Measurements from ENCODE around the gene ACBD4. TPM values are rescaled to one million over a fixed set of nuclear protein-coding genes. Genes with fewer than 3 reads are reported as not detected.

Gene ACBD4
- total RNA-seq, 6 experiments from 2014 or later, result 24.0 to 78.9 (median 56.9) TPM

DNA sequence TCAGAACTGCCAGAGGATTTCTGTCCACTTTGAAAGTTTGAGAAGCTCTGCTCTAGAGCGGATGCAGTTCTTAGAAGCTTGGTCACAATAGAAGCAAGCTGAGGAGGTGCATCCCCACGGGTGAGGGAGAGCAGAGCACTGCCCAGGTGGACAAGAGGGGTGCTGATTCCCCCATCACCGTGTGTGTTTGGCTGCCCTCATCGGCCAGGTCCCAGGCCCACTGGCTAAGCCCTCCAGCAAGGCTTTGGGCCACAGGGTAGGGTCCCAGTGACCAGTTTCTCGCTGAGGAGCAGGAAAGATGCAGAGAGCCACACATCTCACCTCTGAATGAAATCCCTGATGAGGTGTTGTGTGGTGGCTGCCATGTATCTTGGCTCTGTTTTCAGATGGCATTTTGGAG is 47.5 kb upstream of the ACBD4 start:
- WGBS (ENCODE audit: insufficient coverage, low coverage, low lambda C conversion rate, missing lambda C conversion rate), result 80% methylated on average over 3 of the region's 5 CpGs
- Histone ChIP-seq H3K27me3 (no peaks in the 10 kb centered on the region), H3K27ac (peak overlapping the region in 2 of 3 donors; percentile 91 to 95), H3K9me3 (no peaks in the 10 kb centered on the region), H3K36me3 (peaks cover 0 to 54% (median 10%) of the 10 kb centered on the region in 4 donors), H3K4me3 (no peak overlapping the region), H3K4me1 (peaks cover 0 to 57% (median 23%) of the 10 kb centered on the region in 4 donors)
- no peak for DNase-seq
- TF ChIP-seq, protein P1, sequence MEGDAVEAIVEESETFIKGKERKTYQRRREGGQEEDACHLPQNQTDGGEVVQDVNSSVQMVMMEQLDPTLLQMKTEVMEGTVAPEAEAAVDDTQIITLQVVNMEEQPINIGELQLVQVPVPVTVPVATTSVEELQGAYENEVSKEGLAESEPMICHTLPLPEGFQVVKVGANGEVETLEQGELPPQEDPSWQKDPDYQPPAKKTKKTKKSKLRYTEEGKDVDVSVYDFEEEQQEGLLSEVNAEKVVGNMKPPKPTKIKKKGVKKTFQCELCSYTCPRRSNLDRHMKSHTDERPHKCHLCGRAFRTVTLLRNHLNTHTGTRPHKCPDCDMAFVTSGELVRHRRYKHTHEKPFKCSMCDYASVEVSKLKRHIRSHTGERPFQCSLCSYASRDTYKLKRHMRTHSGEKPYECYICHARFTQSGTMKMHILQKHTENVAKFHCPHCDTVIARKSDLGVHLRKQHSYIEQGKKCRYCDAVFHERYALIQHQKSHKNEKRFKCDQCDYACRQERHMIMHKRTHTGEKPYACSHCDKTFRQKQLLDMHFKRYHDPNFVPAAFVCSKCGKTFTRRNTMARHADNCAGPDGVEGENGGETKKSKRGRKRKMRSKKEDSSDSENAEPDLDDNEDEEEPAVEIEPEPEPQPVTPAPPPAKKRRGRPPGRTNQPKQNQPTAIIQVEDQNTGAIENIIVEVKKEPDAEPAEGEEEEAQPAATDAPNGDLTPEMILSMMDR (IDR thresholded peaks at IDR 0.05), result no peak
- ATAC-seq, result peak in 1 of 4 donors; percentile 5
- intact Hi-C loops (cut with DNase I), result no loop called here

DNA sequence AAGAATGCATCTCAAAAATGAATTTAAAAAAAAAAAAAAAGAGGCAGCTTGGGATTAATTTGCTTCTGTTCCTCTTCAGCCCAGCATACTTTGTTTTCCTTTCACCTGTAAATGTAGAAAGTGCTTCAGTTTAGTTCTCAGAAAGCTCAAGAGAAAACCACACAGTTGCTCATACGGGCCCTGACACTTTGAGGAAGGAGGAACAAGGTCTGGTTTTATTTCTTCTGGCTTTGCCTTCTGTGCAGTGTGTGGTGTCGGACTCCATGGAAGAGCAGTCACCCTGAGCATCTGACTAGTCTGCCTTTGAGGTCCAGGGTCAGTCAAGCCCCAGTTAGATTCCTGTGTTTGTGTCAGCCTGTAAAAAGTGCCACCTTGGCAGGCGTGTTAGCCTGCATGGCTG is 46.7 kb upstream of the ACBD4 start:
- DNase-seq (no peak), ATAC-seq (no peak)
- no peak overlapping the region for H3K4me3 ChIP-seq
- H3K36me3 ChIP-seq, result peaks cover 0 to 47% (median 7%) of the 10 kb centered on the region in 4 donors
- H3K27ac ChIP-seq, result peak overlapping the region in 2 of 3 donors; percentile 91 to 95
- intact Hi-C loops (cut with DNase I), result no loop called here
- peaks cover 0 to 64% (median 29%) of the 10 kb centered on the region in 4 donors for H3K4me1 ChIP-seq
- no peaks in the 10 kb centered on the region for H3K27me3 ChIP-seq
- 65% methylated on average over 2 of the region's 3 CpGs for WGBS (ENCODE audit: insufficient coverage, low coverage, low lambda C conversion rate, missing lambda C conversion rate)
- TF ChIP-seq, protein P1 (IDR thresholded peaks at IDR 0.05), result no peak
- TF ChIP-seq POLR2A (IDR thresholded peaks at IDR 0.05), result no peak
- H3K9me3 ChIP-seq, result no peaks in the 10 kb centered on the region

DNA sequence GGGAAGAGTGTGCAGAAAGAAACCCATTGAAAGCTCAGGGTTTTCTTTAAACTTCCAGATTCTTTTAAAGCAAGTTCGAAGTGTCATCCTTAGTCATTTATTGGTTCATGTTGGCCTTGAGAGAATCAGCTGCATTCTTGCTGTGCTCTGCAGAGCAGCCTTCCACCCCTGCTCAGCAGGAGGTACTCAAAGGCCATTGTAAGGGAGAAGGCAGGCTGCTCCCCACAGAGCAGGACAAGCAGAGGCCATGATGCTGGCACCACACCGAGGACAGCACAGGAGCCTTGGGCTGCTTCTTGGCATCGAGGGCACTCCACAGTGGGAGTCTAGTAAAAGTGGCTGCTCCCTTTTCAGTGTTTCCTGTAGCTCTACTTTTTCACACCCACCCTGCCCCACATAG is 44.8 kb upstream of the ACBD4 start:
- Histone ChIP-seq H3K9me3 (no peaks in the 10 kb centered on the region), H3K36me3 (peaks cover 0 to 50% (median 10%) of the 10 kb centered on the region in 4 donors), H3K27me3 (no peaks in the 10 kb centered on the region), H3K4me1 (peaks cover 0 to 69% (median 31%) of the 10 kb centered on the region in 4 donors), H3K27ac (no peak overlapping the region), H3K4me3 (no peak overlapping the region)
- WGBS (ENCODE audit: insufficient coverage, low coverage, low lambda C conversion rate, missing lambda C conversion rate), result 90% methylated on average over 3 of the region's 3 CpGs
- DNase-seq (no peak), ATAC-seq (no peak)
- intact Hi-C loops (cut with DNase I), result no loop called here
- TF ChIP-seq POLR2A (IDR thresholded peaks at IDR 0.05), result no peak
- TF ChIP-seq, protein P1 (IDR thresholded peaks at IDR 0.05), result no peak

DNA sequence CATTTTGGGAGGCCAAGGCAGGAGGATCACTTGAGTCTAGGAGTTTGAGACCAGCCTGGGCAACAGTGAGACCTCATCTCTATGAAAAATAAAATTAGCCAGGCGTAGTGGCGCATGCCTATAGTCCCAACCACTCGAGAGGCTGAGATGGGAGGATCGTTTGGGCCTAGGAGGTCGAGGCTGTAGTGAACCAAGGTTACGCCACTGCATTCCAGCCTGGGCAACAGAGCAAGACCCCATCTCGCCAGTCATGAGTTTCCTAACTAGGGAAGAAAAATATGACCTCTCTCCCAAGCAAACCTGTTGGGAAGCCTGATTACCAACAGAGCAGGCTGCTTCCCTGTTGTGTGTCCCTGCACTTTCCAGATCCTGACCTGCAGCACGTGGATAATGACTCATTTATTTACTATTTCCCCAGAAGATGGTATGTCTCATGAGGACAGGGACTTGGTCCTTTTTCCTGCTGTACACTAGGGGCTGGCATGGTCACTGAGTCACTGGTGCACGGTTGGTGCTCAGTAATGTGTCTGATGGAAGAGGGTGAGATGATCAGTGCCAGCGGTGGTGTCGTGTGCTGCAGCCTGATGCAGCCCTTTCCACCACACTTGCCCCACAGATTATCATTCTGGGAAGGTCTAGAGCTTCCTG is 43.6 kb upstream of the ACBD4 start:
- Histone ChIP-seq H3K4me1 (peaks cover 0 to 59% (median 27%) of the 10 kb centered on the region in 4 donors), H3K27me3 (no peaks in the 10 kb centered on the region), H3K27ac (peak overlapping the region; percentile 60 to 83 (median 75)), H3K36me3 (peaks cover 0 to 58% (median 14%) of the 10 kb centered on the region in 4 donors), H3K9me3 (no peaks in the 10 kb centered on the region), H3K4me3 (no peak overlapping the region)
- 82% methylated on average over 6 of the region's 11 CpGs for WGBS (ENCODE audit: insufficient coverage, low coverage, low lambda C conversion rate, missing lambda C conversion rate)
- ATAC-seq (peak in 1 of 4 donors; percentile 26), DNase-seq (no peak)
- no peak for TF ChIP-seq POLR2A (IDR thresholded peaks at IDR 0.05)
- TF ChIP-seq, protein P1 (IDR thresholded peaks at IDR 0.05), result no peak
- intact Hi-C loops (cut with DNase I), result no loop called here
